Measurements from ENCODE around the gene ZSCAN4.
A peak's percentile ranks its signal among the peaks of the same experiment; 100 is the strongest.

Gene ZSCAN4

DNA sequence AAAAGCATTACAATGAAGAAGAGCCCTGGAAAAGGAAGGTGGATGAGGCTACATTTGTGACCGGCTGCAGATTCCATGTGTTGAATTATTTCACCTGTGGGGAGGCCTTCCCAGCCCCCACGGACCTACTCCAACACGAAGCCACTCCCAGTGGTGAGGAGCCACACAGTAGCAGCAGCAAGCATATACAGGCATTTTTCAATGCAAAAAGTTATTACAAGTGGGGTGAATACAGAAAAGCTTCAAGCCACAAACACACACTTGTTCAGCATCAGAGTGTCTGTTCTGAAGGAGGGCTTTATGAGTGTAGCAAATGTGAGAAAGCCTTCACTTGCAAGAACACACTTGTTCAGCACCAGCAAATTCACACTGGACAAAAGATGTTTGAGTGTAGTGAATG is 18.0 kb downstream of the ZSCAN4 start:
- H3K27me3 ChIP-seq (replicated peaks; ENCODE audit: control insufficient read depth, insufficient read depth, low read length) = no peaks in the 10 kb centered on the region
- H3K36me3 ChIP-seq (ENCODE audit: control insufficient read depth, insufficient read depth, low read length, severe bottlenecking) = peaks cover 46% of the 10 kb centered on the region
- no peak overlapping the region for H3K9ac ChIP-seq (ENCODE audit: low read length)
- peaks cover 15% of the 10 kb centered on the region for H3K4me1 ChIP-seq (ENCODE audit: control insufficient read depth, insufficient read depth, low read length)
- DNase-seq (ENCODE audit: low read depth) = no peak
- H3K4me3 ChIP-seq (ENCODE audit: low read length) = peak overlapping the region; percentile 38
- H3K9me3 ChIP-seq (ENCODE audit: control insufficient read depth, low read length) = peaks cover 65% of the 10 kb centered on the region

DNA sequence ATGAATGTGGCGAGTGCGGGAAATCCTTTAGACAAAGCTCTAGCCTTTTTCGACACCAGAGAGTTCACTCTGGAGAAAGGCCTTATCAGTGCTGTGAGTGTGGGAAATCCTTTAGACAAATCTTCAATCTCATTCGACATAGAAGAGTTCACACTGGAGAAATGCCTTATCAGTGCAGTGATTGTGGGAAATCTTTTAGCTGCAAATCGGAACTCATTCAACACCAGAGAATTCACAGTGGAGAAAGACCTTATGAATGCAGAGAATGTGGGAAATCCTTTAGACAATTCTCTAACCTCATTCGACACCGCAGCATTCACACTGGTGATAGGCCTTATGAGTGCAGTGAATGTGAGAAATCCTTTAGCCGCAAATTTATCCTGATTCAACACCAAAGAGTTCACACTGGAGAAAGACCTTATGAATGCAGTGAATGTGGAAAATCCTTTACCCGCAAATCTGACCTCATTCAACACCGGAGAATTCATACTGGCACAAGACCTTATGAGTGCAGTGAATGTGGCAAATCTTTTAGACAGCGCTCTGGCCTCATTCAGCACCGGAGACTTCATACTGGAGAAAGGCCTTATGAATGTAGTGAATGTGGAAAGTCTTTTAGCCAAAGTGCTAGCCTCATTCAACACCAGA is 18.8 kb downstream of the ZSCAN4 start:
- peaks cover 13% of the 10 kb centered on the region for H3K4me1 ChIP-seq (ENCODE audit: control insufficient read depth, insufficient read depth, low read length)
- H3K27me3 ChIP-seq (replicated peaks; ENCODE audit: control insufficient read depth, insufficient read depth, low read length) = no peaks in the 10 kb centered on the region
- H3K9me3 ChIP-seq (ENCODE audit: control insufficient read depth, low read length) = peaks cover 65% of the 10 kb centered on the region
- no peak for DNase-seq (ENCODE audit: low read depth)
- H3K9ac ChIP-seq (ENCODE audit: low read length) = no peak overlapping the region
- peak overlapping the region; percentile 59 for H3K4me3 ChIP-seq (ENCODE audit: low read length)
- H3K36me3 ChIP-seq (ENCODE audit: control insufficient read depth, insufficient read depth, low read length, severe bottlenecking) = peaks cover 46% of the 10 kb centered on the region

DNA sequence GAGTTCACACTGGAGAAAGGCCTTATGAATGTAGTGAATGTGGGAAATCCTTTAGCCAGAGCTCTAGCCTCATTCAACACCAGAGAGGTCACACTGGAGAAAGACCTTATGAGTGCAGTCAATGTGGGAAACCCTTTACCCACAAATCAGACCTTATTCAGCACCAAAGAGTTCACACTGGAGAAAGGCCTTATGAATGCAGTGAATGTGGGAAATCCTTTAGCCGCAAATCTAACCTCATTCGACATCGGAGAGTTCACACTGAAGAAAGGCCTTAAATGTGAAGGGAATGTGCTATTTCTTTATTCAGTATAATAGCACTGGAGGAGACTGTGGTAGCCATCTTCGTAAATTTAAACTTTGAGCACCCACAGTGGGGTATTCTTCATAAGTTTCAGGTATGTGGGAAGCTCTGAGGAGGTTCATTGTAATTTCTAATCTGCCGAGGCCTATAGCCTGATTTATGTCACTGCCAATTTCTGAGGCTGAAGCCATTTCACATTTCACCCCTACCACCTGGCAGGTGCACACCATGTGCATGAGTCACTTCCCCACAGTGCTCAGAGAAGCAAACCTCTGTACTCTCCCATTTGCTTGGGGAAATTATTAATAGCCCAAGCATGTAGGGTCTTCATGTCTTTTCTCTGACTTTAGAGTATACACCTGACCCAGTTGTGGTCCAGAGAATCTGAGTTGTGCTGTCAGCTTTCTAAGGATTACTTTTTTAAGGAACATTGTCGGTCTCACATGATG is 19.5 kb downstream of the ZSCAN4 start:
- no peaks in the 10 kb centered on the region for H3K27me3 ChIP-seq (replicated peaks; ENCODE audit: control insufficient read depth, insufficient read depth, low read length)
- H3K4me3 ChIP-seq (ENCODE audit: low read length) = peak overlapping the region; percentile 59
- no peak for DNase-seq (ENCODE audit: low read depth)
- no peak overlapping the region for H3K9ac ChIP-seq (ENCODE audit: low read length)
- H3K9me3 ChIP-seq (ENCODE audit: control insufficient read depth, low read length) = peaks cover 65% of the 10 kb centered on the region
- H3K36me3 ChIP-seq (ENCODE audit: control insufficient read depth, insufficient read depth, low read length, severe bottlenecking) = peaks cover 51% of the 10 kb centered on the region
- H3K4me1 ChIP-seq (ENCODE audit: control insufficient read depth, insufficient read depth, low read length) = peaks cover 6% of the 10 kb centered on the region

DNA sequence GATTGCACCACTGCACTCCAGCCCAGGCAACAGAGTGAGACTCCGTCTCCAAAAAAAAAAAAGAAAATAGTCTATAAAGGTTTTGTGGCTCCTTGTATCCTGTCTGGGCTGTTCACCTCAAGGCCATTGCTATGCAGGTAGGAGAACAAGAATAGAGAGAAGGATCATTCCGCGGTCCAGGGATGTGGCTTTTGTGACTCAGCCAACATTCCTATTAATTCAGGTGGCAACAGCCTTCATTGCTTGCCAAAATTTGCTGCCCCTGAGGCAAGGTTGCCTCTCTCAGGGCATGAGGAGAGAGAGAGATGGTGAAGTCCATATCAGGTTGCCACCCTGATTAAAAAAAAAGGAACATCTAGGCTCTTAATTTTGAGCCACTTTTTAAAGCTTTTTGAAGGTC is 21.0 kb downstream of the ZSCAN4 start:
- no peak for DNase-seq (ENCODE audit: low read depth)
- Histone ChIP-seq H3K9ac (ENCODE audit: low read length) (no peak overlapping the region), H3K4me1 (ENCODE audit: control insufficient read depth, insufficient read depth, low read length) (no peaks in the 10 kb centered on the region), H3K36me3 (ENCODE audit: control insufficient read depth, insufficient read depth, low read length, severe bottlenecking) (peaks cover 46% of the 10 kb centered on the region), H3K4me3 (ENCODE audit: low read length) (no peak overlapping the region), H3K27me3 (replicated peaks; ENCODE audit: control insufficient read depth, insufficient read depth, low read length) (no peaks in the 10 kb centered on the region), H3K9me3 (ENCODE audit: control insufficient read depth, low read length) (peaks cover 59% of the 10 kb centered on the region)

DNA sequence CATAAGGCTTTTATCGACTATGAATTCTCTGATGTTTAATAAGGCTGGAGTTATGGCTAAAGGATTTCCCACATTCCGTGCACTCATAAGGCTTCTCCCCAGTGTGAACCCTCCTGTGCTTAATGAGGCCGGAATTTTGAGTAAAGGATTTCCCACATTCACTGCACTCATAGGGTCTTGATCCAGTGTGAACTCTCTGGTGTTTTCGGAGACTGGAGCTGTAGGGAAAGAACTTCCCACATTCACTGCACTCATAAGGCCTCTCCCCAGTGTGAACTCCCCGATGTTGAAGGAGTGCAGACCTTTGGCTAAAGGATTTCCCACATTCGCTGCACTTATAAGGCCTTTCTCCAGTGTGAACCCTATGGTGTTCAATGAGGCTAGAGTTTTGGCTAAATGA is 32.9 kb downstream of the ZSCAN4 start:
- Histone ChIP-seq H3K27me3 (replicated peaks; ENCODE audit: control insufficient read depth, insufficient read depth, low read length) (no peaks in the 10 kb centered on the region), H3K36me3 (ENCODE audit: control insufficient read depth, insufficient read depth, low read length, severe bottlenecking) (peaks cover 51% of the 10 kb centered on the region), H3K4me3 (ENCODE audit: low read length) (no peak overlapping the region), H3K4me1 (ENCODE audit: control insufficient read depth, insufficient read depth, low read length) (no peaks in the 10 kb centered on the region), H3K9ac (ENCODE audit: low read length) (no peak overlapping the region), H3K9me3 (ENCODE audit: control insufficient read depth, low read length) (peaks cover 27% of the 10 kb centered on the region)
- DNase-seq (ENCODE audit: low read depth) = no peak

DNA sequence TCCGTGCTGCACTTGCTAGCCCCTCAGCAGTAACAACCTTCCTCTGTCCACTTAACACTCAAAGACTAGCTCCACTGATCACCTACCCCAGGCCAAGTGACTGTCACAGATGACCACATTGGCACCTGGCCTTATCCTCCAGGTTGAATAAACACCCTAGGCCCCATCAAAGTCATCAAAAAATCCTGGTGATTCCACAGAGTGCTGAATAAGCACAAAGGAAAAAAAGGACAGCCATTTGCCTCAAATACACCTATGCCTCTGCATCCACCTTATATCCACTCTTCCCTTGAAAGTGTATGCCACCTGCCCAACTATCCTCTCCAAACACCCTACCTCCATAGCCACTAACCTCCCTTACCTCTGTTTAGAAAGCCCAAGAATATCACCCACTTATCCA is 37.6 kb downstream of the ZSCAN4 start:
- H3K27me3 ChIP-seq (replicated peaks; ENCODE audit: control insufficient read depth, insufficient read depth, low read length) = no peaks in the 10 kb centered on the region
- H3K4me3 ChIP-seq (ENCODE audit: low read length) = no peak overlapping the region
- H3K9ac ChIP-seq (ENCODE audit: low read length) = no peak overlapping the region
- no peak for DNase-seq (ENCODE audit: low read depth)
- peaks cover 12% of the 10 kb centered on the region for H3K9me3 ChIP-seq (ENCODE audit: control insufficient read depth, low read length)
- peaks cover 29% of the 10 kb centered on the region for H3K36me3 ChIP-seq (ENCODE audit: control insufficient read depth, insufficient read depth, low read length, severe bottlenecking)
- H3K4me1 ChIP-seq (ENCODE audit: control insufficient read depth, insufficient read depth, low read length) = peaks cover 7% of the 10 kb centered on the region

DNA sequence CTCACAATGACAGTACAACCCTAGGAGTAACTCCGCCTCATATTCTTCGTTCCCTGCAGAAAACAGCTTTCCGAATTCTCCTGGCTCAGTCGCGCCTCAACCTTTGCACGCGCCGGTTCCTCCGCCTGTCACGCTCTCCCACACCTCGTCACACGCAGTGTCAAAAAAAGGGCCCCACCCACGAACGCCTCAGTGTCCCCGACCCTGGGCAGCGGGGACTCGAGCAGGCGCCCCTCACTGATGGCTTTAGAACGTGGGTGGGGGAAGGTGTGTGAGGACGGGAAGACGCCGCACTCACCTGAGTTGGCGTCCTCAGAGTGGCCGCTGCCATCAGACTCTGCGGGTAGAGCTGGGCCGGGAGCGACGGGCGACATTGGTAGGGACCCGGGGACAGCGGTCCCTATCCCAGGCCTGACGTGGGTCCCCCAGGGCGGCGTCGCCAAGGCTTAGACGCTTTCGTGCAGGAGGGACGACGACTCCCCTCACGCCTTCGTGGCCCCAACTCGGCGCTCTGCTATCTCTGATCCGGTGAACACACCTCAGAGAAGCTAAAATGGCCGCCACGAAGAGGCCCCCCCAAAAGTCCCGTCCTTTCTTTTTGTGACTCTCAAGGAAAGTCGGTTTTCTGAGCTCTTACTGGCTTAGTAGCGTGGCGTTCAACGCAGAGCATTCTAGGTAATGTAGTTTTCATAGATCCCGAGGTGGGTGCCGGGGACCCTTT is 40.1 kb downstream of the ZSCAN4 start, which contains the start of gene ZNF154:
Gene ZNF154, minus strand, starts transcription at position 564 of the 721 bp plus-strand sequence. Its CDS starts 233 bp downstream, at position 331.
- Histone ChIP-seq H3K9ac (ENCODE audit: low read length) (peak within 1 kb of the TSS; percentile 88), H3K4me1 (ENCODE audit: control insufficient read depth, insufficient read depth, low read length) (peaks cover 7% of the 10 kb centered on the region), H3K36me3 (ENCODE audit: control insufficient read depth, insufficient read depth, low read length, severe bottlenecking) (peaks cover 12% of the 10 kb centered on the region), H3K27me3 (replicated peaks; ENCODE audit: control insufficient read depth, insufficient read depth, low read length) (no peaks in the 10 kb centered on the region), H3K9me3 (ENCODE audit: control insufficient read depth, low read length) (no peaks in the 10 kb centered on the region), H3K4me3 (ENCODE audit: low read length) (peak within 1 kb of the TSS; percentile 92)
- DNase-seq (ENCODE audit: low read depth) = peak; percentile 69

DNA sequence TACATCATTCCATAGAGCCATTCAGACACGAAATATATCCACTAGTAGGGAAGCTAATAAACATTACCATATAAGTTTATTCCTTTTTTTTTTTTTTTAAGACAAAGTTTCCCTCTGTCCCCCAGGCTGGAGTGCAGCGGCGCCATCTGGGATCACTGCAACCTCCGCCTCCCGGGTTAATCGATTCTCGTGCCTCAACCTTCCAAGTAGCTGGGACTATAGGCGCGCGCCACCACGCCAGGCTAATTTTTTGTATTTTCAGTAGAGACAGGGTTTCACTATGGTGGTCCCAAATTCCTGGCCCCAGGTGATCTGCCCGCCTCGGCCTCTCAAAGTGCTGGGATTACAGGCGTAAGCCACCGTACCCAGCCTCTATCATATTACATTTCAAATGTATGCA is 40.9 kb downstream of the ZSCAN4 start:
- Histone ChIP-seq H3K4me3 (ENCODE audit: low read length) (peak overlapping the region; percentile 92), H3K27me3 (replicated peaks; ENCODE audit: control insufficient read depth, insufficient read depth, low read length) (no peaks in the 10 kb centered on the region), H3K9ac (ENCODE audit: low read length) (no peak overlapping the region), H3K4me1 (ENCODE audit: control insufficient read depth, insufficient read depth, low read length) (peaks cover 7% of the 10 kb centered on the region), H3K36me3 (ENCODE audit: control insufficient read depth, insufficient read depth, low read length, severe bottlenecking) (peaks cover 3% of the 10 kb centered on the region), H3K9me3 (ENCODE audit: control insufficient read depth, low read length) (no peaks in the 10 kb centered on the region)
- no peak for DNase-seq (ENCODE audit: low read depth)

DNA sequence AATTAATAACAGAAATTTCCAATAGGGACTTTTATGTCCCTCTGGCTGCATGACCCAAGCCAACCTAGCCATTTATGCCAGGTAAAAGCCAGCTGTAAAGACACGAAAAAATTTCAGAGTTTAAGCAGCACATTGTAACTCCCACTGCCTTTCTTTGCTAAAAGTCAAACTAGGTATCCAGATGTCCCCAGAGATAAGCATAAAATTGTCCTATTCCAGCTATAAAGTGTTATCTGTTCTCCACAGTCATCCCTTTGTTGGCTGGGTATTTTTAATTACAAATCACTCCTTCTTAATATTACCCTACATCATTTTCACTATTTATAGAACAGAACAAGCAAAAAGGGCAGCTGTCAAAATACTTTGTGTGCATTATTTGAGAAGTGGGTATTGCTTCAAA is 43.5 kb downstream of the ZSCAN4 start:
- H3K9me3 ChIP-seq (ENCODE audit: control insufficient read depth, low read length) = no peaks in the 10 kb centered on the region
- DNase-seq (ENCODE audit: low read depth) = no peak
- peaks cover 7% of the 10 kb centered on the region for H3K4me1 ChIP-seq (ENCODE audit: control insufficient read depth, insufficient read depth, low read length)
- H3K27me3 ChIP-seq (replicated peaks; ENCODE audit: control insufficient read depth, insufficient read depth, low read length) = no peaks in the 10 kb centered on the region
- no peaks in the 10 kb centered on the region for H3K36me3 ChIP-seq (ENCODE audit: control insufficient read depth, insufficient read depth, low read length, severe bottlenecking)
- H3K9ac ChIP-seq (ENCODE audit: low read length) = no peak overlapping the region
- H3K4me3 ChIP-seq (ENCODE audit: low read length) = no peak overlapping the region

DNA sequence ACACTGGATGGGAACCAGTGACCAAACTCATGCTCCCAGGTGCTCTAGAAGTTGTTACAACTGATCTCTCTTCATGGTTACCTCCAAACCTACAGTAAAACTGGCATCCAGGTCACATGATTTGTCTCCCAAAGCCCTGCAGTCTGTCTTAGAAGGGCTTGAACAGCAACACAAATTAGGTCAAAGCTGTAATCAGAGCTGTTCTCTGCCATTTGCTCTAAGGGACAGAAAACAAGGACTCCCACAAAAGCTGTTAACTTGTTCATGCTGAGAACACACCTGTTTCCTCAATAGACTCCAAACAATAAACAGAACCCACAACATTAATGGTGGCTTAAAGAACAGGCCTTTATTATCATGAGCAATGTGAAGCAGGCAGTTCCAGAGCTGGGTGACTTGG is 50.7 kb downstream of the ZSCAN4 start:
- Histone ChIP-seq H3K27me3 (replicated peaks; ENCODE audit: control insufficient read depth, insufficient read depth, low read length) (no peaks in the 10 kb centered on the region), H3K36me3 (ENCODE audit: control insufficient read depth, insufficient read depth, low read length, severe bottlenecking) (peaks cover 34% of the 10 kb centered on the region), H3K9ac (ENCODE audit: low read length) (no peak overlapping the region), H3K9me3 (ENCODE audit: control insufficient read depth, low read length) (peaks cover 24% of the 10 kb centered on the region), H3K4me1 (ENCODE audit: control insufficient read depth, insufficient read depth, low read length) (no peaks in the 10 kb centered on the region), H3K4me3 (ENCODE audit: low read length) (no peak overlapping the region)
- no peak for DNase-seq (ENCODE audit: low read depth)

DNA sequence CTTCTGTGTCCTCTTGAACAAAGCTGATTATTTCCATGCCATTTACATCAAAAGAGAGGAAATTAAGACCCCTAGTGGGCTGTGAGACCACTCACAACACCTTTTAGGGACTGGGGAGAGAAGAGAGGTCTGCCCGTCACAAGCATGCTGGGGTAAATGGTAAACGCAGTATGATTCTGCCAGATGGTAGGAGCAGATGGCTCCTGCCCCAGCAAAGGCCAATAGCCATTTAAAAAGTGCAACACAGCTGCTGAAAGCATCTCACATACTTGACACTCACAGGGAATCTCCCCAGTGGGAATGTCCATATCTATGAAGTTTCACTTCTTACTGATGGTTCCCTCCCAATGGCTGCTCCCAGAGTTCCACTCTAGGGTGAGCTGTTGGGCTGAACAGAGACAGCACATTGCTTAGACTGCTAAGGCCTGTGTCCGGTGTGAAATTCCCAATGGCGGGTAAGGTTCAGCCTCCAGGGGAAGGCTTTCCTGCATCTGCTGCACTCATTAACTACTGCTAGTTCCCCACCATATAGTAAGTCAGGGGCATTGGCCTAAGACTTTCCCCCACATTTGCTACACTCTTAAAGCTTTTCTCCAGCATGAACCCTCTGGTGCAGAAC is 51.3 kb downstream of the ZSCAN4 start:
- Histone ChIP-seq H3K36me3 (ENCODE audit: control insufficient read depth, insufficient read depth, low read length, severe bottlenecking) (peaks cover 34% of the 10 kb centered on the region), H3K9me3 (ENCODE audit: control insufficient read depth, low read length) (peaks cover 24% of the 10 kb centered on the region), H3K4me3 (ENCODE audit: low read length) (peak overlapping the region; percentile 2), H3K9ac (ENCODE audit: low read length) (no peak overlapping the region), H3K27me3 (replicated peaks; ENCODE audit: control insufficient read depth, insufficient read depth, low read length) (no peaks in the 10 kb centered on the region), H3K4me1 (ENCODE audit: control insufficient read depth, insufficient read depth, low read length) (no peaks in the 10 kb centered on the region)
- DNase-seq (ENCODE audit: low read depth) = no peak
